ENCODE results near the gene SPIRE1.

DNA sequence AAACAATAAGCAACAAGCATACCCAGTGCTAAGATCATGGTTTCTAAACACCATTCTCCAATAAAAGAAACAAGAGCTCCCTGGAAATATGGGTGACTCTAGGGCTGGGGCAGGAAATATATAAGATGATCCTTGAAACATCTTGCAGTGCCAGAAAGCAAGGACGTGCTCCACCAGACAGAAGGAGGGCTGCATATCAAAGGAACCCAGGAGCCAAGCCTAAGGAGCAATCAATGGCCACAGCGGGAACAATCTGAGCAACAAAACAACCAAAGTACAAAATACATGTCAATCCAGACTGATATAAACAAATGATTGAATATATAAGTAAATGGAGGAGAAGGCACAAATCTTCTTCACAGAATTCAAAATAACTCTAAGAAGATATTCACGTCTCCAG, 10.1 kb downstream of the SPIRE1 start:
- no peak for TF ChIP-seq TAF1 (IDR thresholded peaks at IDR 0.05; ENCODE audit: low read depth)
- TF ChIP-seq EGR1 (IDR thresholded peaks at IDR 0.05): no peak

Measured in Ishikawa (cell line).